Measurements from ENCODE around the gene RCOR2.
"Not testable (repeated sequence)": the region's sequence is repeated elsewhere in the genome, so short reads cannot be mapped to it uniquely, and the experiment has no call there.

RCOR2 gene

DNA sequence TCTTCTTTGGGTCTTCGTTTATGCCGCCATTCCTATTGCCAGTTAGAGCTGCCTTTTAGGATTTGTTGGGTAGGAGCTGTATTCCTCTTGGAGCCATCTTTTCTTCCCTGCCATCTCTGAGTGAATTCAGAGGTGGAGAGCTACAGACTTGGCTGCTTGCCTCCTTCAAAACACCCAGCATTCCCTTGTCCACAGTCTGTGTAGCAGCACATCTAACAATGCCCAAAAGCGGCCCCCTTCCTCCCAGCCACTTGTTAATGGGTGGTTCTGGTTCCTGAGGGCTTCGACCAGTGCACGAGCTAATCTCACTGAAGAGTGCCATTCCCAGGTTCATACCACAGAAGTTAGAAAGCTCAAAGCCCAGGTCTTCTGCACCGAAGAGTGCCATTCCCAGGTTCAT lies 40.3 kb downstream of the RCOR2 start:
- DNase-seq = no peak

GRCh38 chr11:63875506-63876065 lies 41.4 kb downstream of the RCOR2 start:
- DNase-seq = no peak

DNA sequence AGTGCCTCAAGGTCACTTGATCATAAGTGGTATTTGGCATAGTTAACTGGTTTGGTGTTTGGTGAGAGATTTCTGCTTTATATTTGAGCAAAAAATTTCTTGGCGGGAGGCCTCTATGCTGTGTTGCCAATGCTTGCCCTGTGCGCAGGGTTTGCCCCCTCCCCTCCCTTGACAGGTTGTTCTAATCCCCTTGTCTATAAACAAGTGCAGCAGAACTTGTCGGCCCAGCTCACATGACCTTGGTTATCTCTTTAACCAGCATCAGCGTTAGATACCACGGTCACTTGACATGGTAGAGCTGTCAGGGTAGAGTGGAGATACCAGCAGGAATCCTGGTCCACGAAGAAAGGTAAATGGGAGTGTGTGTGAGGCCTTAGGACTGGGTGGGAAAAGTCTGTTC lies 42.5 kb downstream of the RCOR2 start:
- DNase-seq = no peak

DNA sequence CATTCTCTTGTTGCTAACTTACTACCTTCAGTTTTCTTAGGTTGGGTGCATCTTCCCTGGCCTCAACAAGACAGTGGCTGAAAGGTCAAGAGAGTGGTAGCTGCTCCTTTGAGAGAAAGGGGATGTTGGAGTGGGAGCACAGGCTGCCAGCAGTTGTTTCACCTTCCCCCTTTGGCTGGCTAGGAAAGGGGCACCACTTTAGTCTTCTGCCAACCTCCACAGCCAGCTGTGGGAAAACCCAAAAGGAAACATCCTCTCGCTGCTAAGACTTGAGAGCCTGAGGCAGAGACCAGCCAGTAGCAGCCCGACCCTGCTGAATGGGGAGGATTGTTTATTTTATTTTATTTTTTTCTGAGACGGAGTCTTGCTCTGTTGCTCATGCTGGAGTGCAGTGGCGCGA lies 43.7 kb downstream of the RCOR2 start:
- peak; percentile 47 to 54 (median 50) for DNase-seq

DNA sequence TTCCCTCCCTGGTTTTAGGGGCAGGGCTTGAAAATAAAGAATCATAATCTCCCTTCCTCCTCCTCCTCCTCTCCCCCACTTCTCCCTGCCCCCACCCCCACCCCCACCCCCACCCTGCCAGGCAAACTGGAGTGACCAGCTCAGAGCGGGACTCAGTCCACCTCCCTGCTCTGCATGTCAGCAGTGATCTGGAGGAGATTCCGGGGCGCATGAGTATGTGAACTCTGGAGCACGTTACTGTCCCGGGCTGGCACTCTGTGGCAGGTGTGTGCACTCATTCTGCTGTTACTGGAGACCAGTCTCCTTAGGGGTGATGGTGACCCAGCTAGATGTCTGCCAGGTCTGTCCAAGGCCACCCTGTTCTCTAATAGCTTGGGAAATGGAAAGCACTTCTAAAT lies 44.2 kb downstream of the RCOR2 start:
- no peak for DNase-seq

DNA sequence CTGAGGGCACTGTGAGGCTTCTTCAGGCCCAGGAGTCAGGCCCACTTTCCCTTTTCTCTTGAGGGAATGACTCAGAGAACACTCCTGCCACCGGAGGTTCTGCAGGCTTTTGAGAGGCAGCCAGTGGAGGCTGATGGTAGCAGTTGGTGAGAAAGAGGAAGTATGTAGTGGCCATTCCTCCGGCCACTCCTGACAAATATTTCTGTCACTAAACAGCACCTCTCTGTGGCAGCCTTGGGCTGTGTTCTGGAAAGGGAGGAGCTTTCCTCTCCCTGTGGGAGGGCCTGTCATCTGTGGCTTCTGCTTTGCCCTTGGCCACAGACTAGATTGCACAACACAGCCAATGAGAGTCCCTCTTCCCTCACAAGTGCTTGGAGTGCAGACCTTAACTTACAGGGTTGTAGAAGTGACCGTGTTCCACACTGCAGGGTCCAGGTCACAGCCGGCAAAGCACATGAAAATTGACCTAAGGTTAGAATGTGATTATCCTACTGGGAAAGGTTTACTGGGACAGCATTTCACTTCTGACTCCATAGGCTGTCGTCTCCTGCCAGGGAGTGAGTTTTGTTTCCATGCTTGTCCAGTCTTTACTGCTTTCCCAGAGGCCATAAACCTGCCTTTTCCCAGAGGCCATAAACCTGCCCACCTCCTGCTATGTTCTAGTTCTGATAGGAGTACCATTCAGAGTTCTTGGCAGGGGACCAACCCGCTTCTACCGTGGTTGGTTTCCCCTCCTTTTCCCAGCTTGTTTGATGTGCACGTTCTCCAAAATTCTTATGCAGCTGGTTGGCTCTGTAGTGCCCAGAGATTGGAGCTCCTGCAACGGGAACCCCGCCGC lies 44.8 kb downstream of the RCOR2 start:
- peak; percentile 95 to 99 (median 97) for DNase-seq

- DNase-seq = peak; percentile 76 to 84 (median 83)
Observed at GRCh38 chr11:63870351-63871140, 46.4 kb downstream of the RCOR2 start.

- DNase-seq = no peak
Observed at GRCh38 chr11:63869683-63870082, 47.3 kb downstream of the RCOR2 start.

- no peak for DNase-seq
Observed at GRCh38 chr11:63869171-63869591, 47.8 kb downstream of the RCOR2 start.

DNA sequence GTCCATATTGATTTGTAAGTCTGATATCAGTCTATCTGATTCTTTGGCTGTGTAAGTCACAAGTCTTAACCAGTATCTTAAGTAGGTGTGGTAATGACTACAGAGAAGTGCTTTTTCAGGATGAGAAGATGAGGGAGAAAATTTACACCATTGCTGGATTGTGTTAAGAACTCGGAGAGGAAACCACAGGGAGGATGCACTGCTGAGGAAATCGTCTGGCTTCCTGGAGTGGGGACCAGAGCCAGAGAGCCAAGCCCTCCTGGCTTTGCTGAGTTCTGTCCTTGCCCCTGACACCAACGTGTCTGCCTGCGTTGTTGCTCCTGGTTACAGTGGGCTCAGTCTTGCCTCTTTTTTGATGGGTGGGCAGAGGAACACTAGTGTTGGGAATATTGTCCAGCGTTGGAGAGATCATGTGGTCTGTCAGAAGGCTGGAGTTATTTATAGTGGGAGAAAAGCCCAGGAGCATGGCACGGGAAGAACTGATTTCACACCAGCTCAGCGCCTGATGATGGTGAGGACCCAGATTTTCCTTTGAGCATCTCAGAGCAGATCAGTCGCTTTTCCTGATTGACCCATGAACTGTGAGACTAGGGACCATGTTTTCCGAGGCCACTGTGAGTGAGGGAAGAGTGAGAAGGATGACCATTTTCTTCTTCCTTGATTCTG lies 48.4 kb downstream of the RCOR2 start:
- DNase-seq = no peak

GRCh38 chr11:63867511-63867910 lies 49.5 kb downstream of the RCOR2 start:
- DNase-seq = no peak

DNA sequence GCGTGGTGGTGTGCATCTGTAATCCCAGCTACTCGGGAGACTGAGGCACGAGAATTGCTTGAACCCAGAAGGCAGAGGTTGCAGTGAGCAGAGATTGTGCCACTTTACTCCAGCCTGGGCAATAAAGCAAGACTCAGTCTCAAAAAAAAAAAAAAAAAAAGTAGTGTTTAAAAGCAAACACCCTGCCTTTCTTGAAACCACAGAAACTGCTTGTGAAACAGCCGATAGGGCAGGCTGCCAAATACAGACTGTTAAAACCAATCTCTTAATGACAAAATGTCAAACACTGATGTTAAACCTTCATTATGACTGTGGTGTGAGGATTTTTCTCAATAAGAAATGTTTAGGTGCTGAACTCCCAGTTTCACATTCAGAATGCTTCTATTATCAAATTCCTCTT lies 50.8 kb downstream of the RCOR2 start:
- no peak for DNase-seq

DNA sequence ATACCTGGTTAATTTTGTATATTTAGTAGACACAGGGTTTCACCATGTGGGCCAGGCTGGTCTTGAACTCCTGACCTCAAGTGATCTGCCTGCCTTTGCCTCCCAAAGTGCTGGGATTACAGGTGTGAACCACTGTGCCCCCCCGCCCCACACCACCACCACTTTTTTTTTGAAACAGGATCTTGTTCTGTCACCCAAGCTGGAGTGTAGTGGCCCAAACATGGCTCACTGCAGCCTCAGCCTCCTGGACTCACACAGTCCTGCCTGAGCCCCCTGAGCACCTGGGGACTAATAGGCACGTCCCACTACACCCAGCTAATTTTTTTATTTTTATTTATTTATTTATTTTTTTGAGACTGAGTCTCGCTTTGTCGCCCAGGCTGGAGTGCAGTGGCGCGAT lies 53.3 kb downstream of the RCOR2 start:
- not testable (repeated sequence) for DNase-seq

- DNase-seq = no peak
Observed at GRCh38 chr11:63862923-63863322, 54.0 kb downstream of the RCOR2 start.

All from suppressor macrophage treated with lipopolysaccharide for 1 hour (primary cell).